OCI-LY3 (cell line): Measurements from ENCODE around the gene PGM1.

Experiments
- H2AFZ ChIP-seq: fragments of 200-600, 300-600 bp; shearing (Covaris generic); 2 replicates; pipeline ENCODE4 v1.6.0; 2014; ENCODE audit warnings: antibody characterized with exemption, low read depth, low read length
- H3K27ac ChIP-seq: fragments of 200-600, 300-600 bp; sonication (generic); 2 replicates; pipeline ENCODE4 v1.5.1; 2014; ENCODE audit warnings: mild to moderate bottlenecking, low read length, moderate library complexity, mixed read lengths
- H3K27me3 ChIP-seq: fragments of 200-600, 300-600 bp; sonication (generic); 2 replicates; pipeline ENCODE4 v1.6.1; 2014; ENCODE audit warnings: low read depth, low read length, mixed read lengths
- H3K36me3 ChIP-seq: fragments of 200-600, 300-600 bp; sonication (generic); replicated peaks from 2 replicates; pipeline ENCODE3; 2014; ENCODE audit warnings: low read depth, low read length, mixed read lengths
- H3K4me1 ChIP-seq: fragments of 300-600, 200-600 bp; sonication (generic); 2 replicates; pipeline ENCODE4 v1.6.1; 2014; ENCODE audit warnings: low read length, mixed read lengths
- H3K4me2 ChIP-seq: fragments of 200-600, 300-600 bp; sonication (generic); 2 replicates; pipeline ENCODE4 v1.6.1; 2014; ENCODE audit warnings: low read length, mixed read lengths
- H3K4me3 ChIP-seq: fragments of 300-600, 200-600 bp; sonication (generic); 2 replicates; pipeline ENCODE4 v1.5.1; 2014; ENCODE audit warnings: antibody characterized with exemption, mild to moderate bottlenecking, low read length, moderate library complexity
- H3K79me2 ChIP-seq: fragments of 300-600, 200-600 bp; shearing (Covaris generic); 2 replicates; pipeline ENCODE4 v1.6.1; 2014; ENCODE audit warnings: mild to moderate bottlenecking, low read length, mixed read lengths
- H3K9ac ChIP-seq: fragments of 300-600, 200-600 bp; shearing (Covaris generic); 2 replicates; pipeline ENCODE4 v1.6.0; 2014; ENCODE audit warnings: mild to moderate bottlenecking, low read length, moderate library complexity
- H3K9me3 ChIP-seq: fragments of 200-600, 300-600 bp; shearing (Covaris generic); 2 replicates; pipeline ENCODE4 v1.6.1; 2014; ENCODE audit warnings: low read length, mixed read lengths; ENCODE audit not compliant: insufficient read depth
- H4K20me1 ChIP-seq: fragments of 200-600, 300-600 bp; sonication (generic); 2 replicates; pipeline ENCODE4 v1.6.1; 2016; ENCODE audit warnings: low read length, mixed read lengths; ENCODE audit not compliant: insufficient read depth
- EZH2phosphoT487 ChIP-seq: fragments of 200-600 bp; shearing (Covaris generic); IDR thresholded peaks from 2 replicates; pipeline ENCODE4 v1.6.1; 2018; ENCODE audit warnings: antibody characterized with exemption, mixed run types, low read depth
- TF ChIP-seq, protein P1 (sequence below): fragments of 200-600, 300-600 bp; sonication (generic); IDR thresholded peaks from 2 replicates; pipeline ENCODE4 v1.5.1; 2014; ENCODE audit warnings: antibody characterized with exemption, low read length, low read depth

PGM1 gene

DNA sequence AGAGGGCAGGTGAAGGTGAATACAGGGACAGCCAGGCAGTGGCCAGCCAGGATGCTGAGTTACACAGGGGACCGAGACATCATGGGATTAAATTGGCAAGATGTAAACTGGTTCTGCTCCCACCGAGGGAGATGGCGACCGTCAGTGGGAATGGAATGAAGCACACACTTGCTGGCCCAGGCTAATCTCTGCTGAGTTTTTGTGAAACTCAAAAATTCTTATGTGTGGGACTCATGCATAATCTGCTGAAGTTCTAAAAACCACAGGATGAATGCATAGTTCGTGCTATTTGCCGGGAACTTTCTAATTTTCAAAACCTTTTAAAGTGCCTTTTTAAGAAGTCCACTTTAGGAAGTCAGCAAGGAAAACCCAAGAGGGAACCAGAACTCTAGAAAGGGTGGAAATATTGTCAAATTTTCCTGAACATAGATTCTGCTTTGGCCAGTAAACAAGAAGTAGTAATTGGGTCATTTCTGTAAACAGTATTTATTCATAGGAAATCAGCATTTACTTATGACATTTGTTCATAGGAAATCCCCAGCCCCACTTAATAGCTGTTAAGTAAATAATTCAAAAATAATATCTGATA lies 95.2 kb downstream of the PGM1 start:
- Histone ChIP-seq H3K4me3 (no peak overlapping the region), H3K27ac (no peak overlapping the region), H4K20me1 (no peaks in the 10 kb centered on the region), H2AFZ (no peak overlapping the region), H3K36me3 (no peaks in the 10 kb centered on the region), H3K4me2 (no peak overlapping the region), H3K27me3 (no peaks in the 10 kb centered on the region; the same call in 1 of the 2 replicates), H3K9ac (no peak overlapping the region), H3K4me1 (peaks cover 10% of the 10 kb centered on the region), H3K9me3 (no peaks in the 10 kb centered on the region), H3K79me2 (no peaks in the 10 kb centered on the region)
- TF ChIP-seq, protein P1, sequence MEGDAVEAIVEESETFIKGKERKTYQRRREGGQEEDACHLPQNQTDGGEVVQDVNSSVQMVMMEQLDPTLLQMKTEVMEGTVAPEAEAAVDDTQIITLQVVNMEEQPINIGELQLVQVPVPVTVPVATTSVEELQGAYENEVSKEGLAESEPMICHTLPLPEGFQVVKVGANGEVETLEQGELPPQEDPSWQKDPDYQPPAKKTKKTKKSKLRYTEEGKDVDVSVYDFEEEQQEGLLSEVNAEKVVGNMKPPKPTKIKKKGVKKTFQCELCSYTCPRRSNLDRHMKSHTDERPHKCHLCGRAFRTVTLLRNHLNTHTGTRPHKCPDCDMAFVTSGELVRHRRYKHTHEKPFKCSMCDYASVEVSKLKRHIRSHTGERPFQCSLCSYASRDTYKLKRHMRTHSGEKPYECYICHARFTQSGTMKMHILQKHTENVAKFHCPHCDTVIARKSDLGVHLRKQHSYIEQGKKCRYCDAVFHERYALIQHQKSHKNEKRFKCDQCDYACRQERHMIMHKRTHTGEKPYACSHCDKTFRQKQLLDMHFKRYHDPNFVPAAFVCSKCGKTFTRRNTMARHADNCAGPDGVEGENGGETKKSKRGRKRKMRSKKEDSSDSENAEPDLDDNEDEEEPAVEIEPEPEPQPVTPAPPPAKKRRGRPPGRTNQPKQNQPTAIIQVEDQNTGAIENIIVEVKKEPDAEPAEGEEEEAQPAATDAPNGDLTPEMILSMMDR = no peak
- TF ChIP-seq EZH2phosphoT487 = no peak

DNA sequence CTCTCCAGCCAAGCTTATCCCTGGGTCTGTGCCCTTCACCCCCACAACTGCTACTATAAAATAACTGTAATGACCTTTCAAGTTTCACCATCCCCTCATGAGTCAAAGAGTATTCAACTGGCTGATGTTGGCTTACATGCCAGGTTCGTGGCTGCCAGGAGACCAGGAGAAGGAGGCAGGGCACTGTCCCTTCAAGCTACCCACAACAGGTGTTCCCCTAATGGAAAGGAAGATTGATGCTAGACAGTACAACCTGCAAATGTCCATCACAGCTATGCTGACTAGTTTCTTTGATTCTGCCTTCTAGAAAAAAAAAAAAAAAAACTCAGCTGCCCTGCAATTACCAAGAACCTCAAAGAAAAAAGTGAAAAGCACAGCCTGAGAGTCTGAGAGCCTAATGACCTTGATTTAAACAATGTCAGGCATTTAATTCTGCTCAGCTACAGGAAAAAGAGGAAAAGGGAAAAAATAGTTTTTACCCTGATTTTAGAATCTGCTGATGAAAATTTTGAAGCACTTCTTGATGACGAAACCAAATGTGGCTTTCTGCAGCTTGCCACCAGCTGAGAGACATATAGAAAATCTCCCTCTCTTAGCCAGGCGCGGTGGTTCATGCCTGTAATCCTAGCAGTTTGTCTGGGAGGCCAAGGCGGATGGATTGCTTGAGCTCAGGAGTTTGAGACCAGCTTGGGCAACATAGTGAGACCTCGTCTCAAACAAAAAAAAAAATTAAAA lies 97.9 kb downstream of the PGM1 start:
- no peak for TF ChIP-seq EZH2phosphoT487
- TF ChIP-seq, protein P1 = no peak
- Histone ChIP-seq H3K27ac (no peak overlapping the region), H4K20me1 (no peaks in the 10 kb centered on the region), H3K79me2 (no peaks in the 10 kb centered on the region), H2AFZ (no peak overlapping the region), H3K9me3 (no peaks in the 10 kb centered on the region), H3K36me3 (no peaks in the 10 kb centered on the region), H3K27me3 (peaks cover 4% of the 10 kb centered on the region; the same call in 1 of the 2 replicates), H3K9ac (no peak overlapping the region), H3K4me3 (no peak overlapping the region), H3K4me2 (no peak overlapping the region), H3K4me1 (peaks cover 30% of the 10 kb centered on the region)

DNA sequence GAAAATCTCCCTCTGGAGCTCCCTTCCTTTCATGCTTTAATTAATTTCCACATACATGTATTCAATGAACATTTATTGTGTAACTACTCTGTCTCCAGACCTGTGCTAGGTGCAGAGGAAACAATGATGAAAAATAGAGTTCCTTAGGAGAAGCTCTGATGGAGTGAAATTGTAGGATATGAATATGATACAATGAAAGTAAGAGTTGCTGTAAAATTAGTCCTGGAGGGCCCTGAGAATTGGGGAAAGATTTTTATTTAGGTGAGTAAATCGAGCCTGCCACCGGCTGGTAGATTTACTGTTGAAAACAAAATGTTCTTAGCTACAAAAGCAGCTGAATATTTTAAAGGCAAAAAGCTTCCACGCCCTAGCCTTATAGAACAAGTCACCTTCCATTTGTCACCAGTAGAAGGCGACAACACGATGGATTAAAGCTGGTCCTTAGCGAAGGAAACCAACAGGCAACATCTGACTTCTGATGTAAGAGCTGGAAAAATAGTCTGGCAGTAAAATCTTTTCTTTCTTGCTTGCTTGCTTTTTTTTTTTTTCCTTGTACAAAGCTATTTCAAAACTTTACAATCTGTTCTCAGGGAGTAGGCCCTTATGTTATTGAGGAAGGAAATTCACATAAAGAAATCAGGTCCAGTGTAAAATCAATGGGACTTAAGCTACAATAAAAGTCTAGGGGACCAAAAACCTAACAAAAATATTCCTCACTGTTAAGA lies 98.7 kb downstream of the PGM1 start:
- Histone ChIP-seq H2AFZ (no peak overlapping the region), H4K20me1 (no peaks in the 10 kb centered on the region), H3K27me3 (peaks cover 4% of the 10 kb centered on the region; the same call in 1 of the 2 replicates), H3K79me2 (no peaks in the 10 kb centered on the region), H3K4me2 (no peak overlapping the region), H3K4me1 (peaks cover 30% of the 10 kb centered on the region), H3K27ac (no peak overlapping the region), H3K4me3 (no peak overlapping the region), H3K36me3 (no peaks in the 10 kb centered on the region), H3K9ac (no peak overlapping the region), H3K9me3 (no peaks in the 10 kb centered on the region)
- TF ChIP-seq, protein P1 = peak; percentile 78
- TF ChIP-seq EZH2phosphoT487 = no peak
